ENCODE data around the gene USP24. TPM values are rescaled to one million over a fixed set of nuclear protein-coding genes. Genes with fewer than 3 reads are reported as not detected.
"Not testable (repeated sequence)": the region's sequence is repeated elsewhere in the genome, so short reads cannot be mapped to it uniquely, and the experiment has no call there.

USP24 gene
- total RNA-seq, 1 experiment from 2014 or later, result 22.8 TPM

DNA sequence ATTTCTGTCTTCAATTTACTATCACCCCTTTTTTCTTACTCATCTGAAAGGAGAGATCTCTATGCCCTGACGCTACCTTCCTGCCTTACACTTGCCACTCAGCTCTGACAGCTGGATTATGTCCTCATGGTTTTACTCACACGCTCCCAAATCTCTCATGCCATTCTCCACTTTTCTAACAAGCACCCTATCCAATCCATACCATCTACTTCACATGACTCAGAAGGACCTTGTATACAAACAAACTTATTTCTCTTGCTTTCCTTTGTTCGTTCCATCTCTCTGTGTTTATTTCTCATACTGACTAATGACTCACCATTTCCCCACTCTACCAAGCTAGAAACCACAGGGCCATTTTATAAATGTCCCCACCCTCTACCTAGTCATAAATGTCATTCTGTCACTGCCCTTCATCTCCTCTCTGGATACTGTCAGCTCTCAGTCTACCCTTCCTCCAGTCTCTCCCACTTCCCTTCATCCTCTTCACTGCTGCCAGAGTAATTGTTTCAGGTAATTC lies 87.3 kb downstream of the USP24 start:
- DNase-seq (ENCODE audit: low read depth), result peak; percentile 92

DNA sequence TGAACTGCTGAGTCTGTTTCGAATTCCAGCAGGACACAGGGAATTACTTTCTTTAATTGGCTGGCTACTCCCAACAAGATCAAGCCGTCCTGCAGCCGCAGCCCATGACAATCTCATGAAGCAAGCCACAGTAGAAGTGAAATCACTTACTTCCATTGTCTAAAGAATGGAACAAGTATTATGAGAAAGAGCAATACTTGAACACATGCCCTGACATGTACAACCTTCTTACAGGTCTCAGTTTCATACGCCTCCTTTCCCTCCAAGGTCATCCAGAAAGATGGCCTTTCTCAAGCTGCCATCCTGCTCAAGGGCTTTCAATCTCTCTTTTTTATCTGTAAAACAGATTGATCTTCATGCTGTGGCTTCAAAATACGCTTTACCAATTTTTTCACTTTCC lies 90.7 kb downstream of the USP24 start:
- no peak for DNase-seq (ENCODE audit: low read depth)

DNA sequence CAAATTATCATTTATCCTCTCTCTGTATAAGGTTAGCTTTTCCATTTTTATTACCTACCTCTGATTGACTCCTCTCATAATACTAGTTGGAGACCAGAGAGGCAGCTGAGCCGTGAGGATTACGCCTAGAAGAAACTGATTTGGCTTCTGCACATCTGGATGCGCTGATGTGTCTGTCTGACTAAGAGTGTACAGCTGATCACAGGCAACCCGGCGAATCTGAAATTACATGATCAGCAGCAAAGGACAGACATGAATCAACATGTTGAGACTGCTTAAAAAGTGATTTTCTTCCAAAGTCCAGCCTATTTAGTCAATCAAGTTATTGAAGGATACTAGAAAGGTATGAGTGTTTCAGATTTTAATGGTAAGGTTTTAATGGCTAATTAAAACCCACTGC lies 94.6 kb downstream of the USP24 start:
- no peak for DNase-seq (ENCODE audit: low read depth)

- no peak for DNase-seq (ENCODE audit: low read depth)
Observed at GRCh38 chr1:55118651-55119329, 96.4 kb downstream of the USP24 start.

DNA sequence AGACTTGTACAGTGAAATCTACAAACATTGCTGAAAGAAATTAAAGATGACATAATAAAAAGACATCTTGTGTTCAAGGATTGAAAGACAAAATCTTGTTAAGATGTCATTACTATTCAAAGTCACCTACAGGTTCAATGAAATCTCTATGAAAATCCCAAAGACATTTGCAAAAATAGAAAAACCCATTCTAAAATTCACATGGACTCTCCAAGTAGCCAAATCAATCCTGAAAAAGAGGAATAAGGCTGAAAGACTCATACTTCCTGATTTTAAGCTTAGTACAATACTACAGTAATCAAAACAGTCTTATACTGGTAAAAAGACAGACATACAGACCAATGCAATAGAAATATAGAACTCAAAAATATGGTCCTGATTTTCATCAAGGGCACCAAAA lies 97.2 kb downstream of the USP24 start:
- DNase-seq (ENCODE audit: low read depth), result no peak

GRCh38 chr1:55109005-55109404 lies 106.2 kb downstream of the USP24 start:
- DNase-seq (ENCODE audit: low read depth), result not testable (repeated sequence)

GRCh38 chr1:55107101-55107500 lies 108.1 kb downstream of the USP24 start:
- no peak for DNase-seq (ENCODE audit: low read depth)

DNA sequence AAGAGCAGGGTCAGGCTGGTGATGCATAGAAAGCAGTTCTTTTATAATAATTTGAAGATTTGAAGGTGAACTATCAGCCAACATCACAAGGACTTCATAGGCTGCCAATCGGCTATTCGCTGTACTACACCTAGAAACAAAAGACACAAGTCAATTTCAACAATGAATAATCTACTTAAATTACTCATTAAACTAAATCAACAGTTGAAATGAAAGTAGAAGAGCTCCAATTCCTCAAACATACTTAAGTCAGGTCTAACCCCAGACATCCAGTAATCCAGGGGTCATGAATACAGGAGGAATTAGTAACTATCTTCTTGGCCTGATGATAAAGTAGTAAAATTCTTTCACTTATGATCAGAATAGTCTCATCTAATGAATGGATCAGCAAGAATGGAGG lies 111.3 kb downstream of the USP24 start:
- no peak for DNase-seq (ENCODE audit: low read depth)

DNA sequence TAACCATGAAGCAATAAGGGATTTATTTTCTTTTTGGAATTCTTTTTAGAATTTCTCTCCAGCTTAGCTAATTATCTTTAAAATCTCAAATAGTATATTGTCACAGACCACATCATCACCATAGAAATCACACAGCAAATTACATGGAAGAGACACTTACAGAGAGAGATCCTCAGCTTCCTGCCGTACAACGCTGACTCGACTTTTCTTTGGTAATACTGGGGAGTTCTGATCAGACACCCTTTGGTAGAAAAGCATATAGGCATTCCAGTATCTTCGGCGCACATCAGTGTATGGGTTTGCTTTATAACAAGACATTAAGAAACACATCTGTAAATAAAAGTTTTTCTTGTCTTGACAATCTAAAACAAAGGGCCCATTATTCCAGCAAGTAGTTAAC lies 120.1 kb downstream of the USP24 start:
- no peak for DNase-seq (ENCODE audit: low read depth)

DNA sequence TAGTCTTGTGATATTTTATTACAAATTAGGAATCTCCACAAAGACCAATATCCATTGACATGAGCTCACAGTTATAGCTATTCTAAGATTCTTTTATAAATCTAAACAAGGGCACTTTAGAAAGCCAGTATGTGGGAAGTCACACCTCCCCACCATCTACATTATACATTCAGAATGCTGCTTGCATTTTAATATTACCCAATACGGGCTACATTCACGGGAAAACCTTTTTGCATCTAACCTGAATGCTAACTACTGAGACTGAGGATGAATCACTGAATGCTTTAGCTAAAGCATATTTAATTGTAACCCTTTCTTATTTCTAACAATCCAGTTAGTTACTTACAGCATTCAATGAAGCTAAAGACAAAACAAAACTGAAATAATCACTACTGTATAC lies 122.7 kb downstream of the USP24 start:
- no peak for DNase-seq (ENCODE audit: low read depth)

- DNase-seq (ENCODE audit: low read depth), result no peak
Observed at GRCh38 chr1:55089683-55090082, 125.5 kb downstream of the USP24 start.

- no peak for DNase-seq (ENCODE audit: low read depth)
Observed at GRCh38 chr1:55088413-55088812, 126.8 kb downstream of the USP24 start.

GRCh38 chr1:55087439-55087838 lies 127.7 kb downstream of the USP24 start:
- DNase-seq (ENCODE audit: low read depth), result no peak

GRCh38 chr1:55084257-55084656 lies 130.9 kb downstream of the USP24 start:
- DNase-seq (ENCODE audit: low read depth), result no peak

DNA sequence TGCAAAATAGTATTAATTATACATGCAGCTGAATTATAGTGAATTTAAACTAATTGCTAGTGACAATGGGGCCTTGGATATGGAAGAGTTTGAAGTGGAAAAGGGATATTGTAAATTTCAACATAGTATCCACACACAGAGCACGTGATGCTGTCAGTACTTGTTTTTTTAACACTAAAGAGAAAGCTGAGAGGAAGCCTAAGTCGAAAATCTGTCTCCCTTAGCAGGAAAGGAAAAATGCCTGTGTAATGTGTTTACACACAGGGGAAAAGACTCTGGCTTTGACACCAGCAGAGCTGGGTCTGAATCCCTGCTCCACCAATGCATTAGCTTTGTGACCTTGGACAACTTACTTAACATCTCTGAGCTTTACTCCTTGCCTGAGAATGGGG lies 133.3 kb downstream of the USP24 start:
- DNase-seq (ENCODE audit: low read depth), result no peak

- DNase-seq (ENCODE audit: low read depth), result peak; percentile 81
Observed at GRCh38 chr1:55081188-55081904, 133.8 kb downstream of the USP24 start.

GRCh38 chr1:55079651-55080050 lies 135.5 kb downstream of the USP24 start:
- DNase-seq (ENCODE audit: low read depth), result no peak

- no peak for DNase-seq (ENCODE audit: low read depth)
Observed at GRCh38 chr1:55078470-55078869, 136.7 kb downstream of the USP24 start.

- no peak for DNase-seq (ENCODE audit: low read depth)
Observed at GRCh38 chr1:55076356-55076755, 138.8 kb downstream of the USP24 start.

DNA sequence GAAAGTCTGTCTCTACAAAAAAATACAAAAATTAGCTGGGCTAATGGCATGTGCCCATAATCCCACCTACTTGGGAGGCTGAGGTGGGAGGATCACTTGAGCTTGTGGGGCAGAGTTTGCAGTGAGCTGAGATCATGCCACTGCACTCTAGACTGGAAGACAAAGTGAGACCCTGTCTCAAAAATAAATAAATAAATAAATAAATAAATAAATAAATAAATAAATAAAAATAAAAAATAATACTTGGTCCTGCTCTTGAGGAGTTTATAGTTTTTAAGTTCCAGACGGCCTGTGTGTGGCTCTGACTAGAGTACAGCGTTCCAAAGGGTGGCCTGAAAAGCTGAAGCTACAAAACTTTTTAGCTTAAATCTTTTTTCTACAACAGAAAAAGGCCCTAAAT lies 140.7 kb downstream of the USP24 start:
- DNase-seq (ENCODE audit: low read depth), result no peak

DNA sequence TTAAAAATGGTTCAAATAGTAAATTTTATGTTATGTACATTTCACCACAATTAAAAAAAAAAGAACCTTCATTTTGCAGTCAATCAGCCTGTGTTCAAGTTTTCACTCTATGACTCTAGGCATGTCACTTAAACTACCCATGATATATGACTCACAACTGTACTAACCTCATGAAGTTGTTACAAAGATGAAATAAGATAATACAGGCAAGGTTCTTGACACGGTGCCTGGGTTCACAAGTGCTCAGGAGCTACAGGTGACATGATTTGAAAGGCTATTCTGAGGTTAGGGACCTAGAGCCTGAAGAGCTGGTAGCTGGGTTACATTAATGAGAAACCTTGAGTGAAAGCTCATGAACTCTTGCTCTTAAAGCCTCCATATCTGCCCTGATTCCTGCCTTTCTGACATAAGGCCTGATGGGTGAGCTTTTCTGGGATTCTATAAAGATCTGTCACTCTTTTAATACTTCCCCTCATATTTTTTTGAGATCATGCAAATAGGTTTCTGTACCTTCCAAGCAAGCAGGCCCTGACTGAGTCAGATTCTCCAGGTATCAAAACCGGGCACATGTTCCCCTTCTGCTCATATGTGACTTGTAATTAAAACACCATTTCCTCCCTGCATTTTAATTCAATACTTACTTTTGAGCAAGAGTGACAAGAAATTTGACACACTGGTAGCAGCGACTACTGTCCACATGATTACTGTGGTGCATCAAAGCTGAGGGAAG lies 141.8 kb downstream of the USP24 start:
- peak; percentile 17 for DNase-seq (ENCODE audit: low read depth)

DNA sequence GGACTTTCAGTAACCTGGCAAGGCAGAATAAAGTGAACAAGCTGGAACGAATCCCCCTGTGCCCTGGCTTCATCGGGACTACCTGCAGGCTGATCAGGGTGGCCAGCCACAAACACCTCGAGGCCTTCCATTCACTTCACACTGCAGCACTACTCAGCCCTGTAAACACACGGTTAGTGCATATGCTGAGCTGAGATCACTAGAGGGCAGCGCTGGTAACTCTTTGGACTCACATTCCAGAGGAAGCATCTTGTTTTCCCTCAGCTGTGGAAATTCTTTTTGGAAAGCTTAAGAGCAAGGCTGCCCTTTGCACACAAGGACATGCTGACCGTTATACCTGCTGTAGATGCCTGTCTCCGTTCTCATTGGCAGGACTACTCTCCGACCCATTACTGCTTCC lies 143.7 kb downstream of the USP24 start:
- DNase-seq (ENCODE audit: low read depth), result peak; percentile 71

All from M059J (cell line).